PC-3 (cell line): ENCODE results near the gene FBLIM1. TPM values are rescaled to one million over a fixed set of nuclear protein-coding genes. Genes with fewer than 3 reads are reported as not detected.

Experiments used
- ATAC-seq: fragments of 200-7000 bp; cut with Tn5 transposase; 2 replicates; pipeline ENCODE4 v1.9.1; 2020; ENCODE audit warnings: mild to moderate bottlenecking, moderate library complexity
- Bru-seq: library from RNA; stranded (reverse); fragments of 400-500 nt; gene quantifications from one replicate; lab custom pipeline; 2021; lab: Mats Ljungman, UMichigan
- BruChase-seq, 2 experiments: library from RNA; stranded (reverse); fragments of 400-500 nt; gene quantifications; one replicate each; lab custom pipeline; 2021; lab: Mats Ljungman, UMichigan
- BruUV-seq: library from RNA; stranded (reverse); fragments of 400-500 nt; replicated peaks from 2 replicates; lab custom pipeline; 2021; lab: Mats Ljungman, UMichigan
- CTCF ChIA-PET: fragments of 300-600 bp; sonication (Branson Sonifier 250); formaldehyde crosslinking; loops from one replicate; lab custom pipeline; 2022; ENCODE audit warnings: antibody characterized with exemption; lab: Charles Lee
- POLR2A ChIA-PET: fragments of 300-600 bp; sonication (Branson Sonifier 250); formaldehyde crosslinking; loops from one replicate; lab custom pipeline; 2022; ENCODE audit warnings: antibody characterized with exemption; ENCODE audit not compliant: unreplicated experiment; lab: Charles Lee
- DNase-seq: peaks from one replicate; pipeline ENCODE4 v3.0.0-alpha.2; 2015
- H2AFZ ChIP-seq: fragments of 300-600 bp; sonication (generic); 2 replicates; pipeline ENCODE4 v1.6.0; 2016; ENCODE audit warnings: antibody characterized with exemption, low read length
- H3F3A ChIP-seq: fragments of 300-600 bp; sonication (generic); one replicate; pipeline ENCODE4 v1.6.0; 2017; ENCODE audit warnings: antibody characterized with exemption, low read length, control low read depth, mild to moderate bottlenecking; ENCODE audit not compliant: unreplicated experiment
- H3K27ac ChIP-seq: fragments of 300-600 bp; sonication (generic); 2 replicates; pipeline ENCODE4 v1.5.1; 2016; ENCODE audit warnings: mild to moderate bottlenecking, low read length
- H3K27me3 ChIP-seq: fragments of 300-600 bp; sonication (generic); 2 replicates; pipeline ENCODE4 v1.6.1; 2016; ENCODE audit warnings: low read length, mixed read lengths
- H3K36me3 ChIP-seq: fragments of 300-600 bp; sonication (generic); 2 replicates; pipeline ENCODE4 v1.6.1; 2016; ENCODE audit warnings: low read depth, mixed run types, low read length, mixed read lengths
- H3K4me1 ChIP-seq: fragments of 300-600 bp; sonication (generic); 2 replicates; pipeline ENCODE4 v1.5.1; 2016; ENCODE audit warnings: low read length; ENCODE audit not compliant: insufficient read depth
- H3K4me2 ChIP-seq: fragments of 300-600 bp; sonication (generic); 2 replicates; pipeline ENCODE4 v1.6.0; 2016; ENCODE audit warnings: low read length
- H3K4me3 ChIP-seq: fragments of 300-600 bp; sonication (generic); 2 replicates; pipeline ENCODE4 v1.5.1; 2016; ENCODE audit warnings: mild to moderate bottlenecking, low read length, mixed read lengths
- H3K79me2 ChIP-seq: fragments of 300-600 bp; sonication (generic); 2 replicates; pipeline ENCODE4 v1.6.1; 2017; ENCODE audit warnings: low read length, mixed read lengths
- H3K9ac ChIP-seq: fragments of 300-600 bp; sonication (generic); 2 replicates; pipeline ENCODE4 v1.6.0; 2016; ENCODE audit warnings: mild to moderate bottlenecking, low read length
- H3K9me2 ChIP-seq: fragments of 300-600 bp; sonication (generic); replicated peaks from 2 replicates; pipeline ENCODE4 v1.6.1; 2016; ENCODE audit warnings: mixed run types, low read length, mixed read lengths
- H3K9me3 ChIP-seq: fragments of 300-600 bp; sonication (generic); 2 replicates; pipeline ENCODE4 v1.6.1; 2016; ENCODE audit warnings: low read length, mixed read lengths
- H4K20me1 ChIP-seq: fragments of 300-600 bp; sonication (generic); 2 replicates; pipeline ENCODE4 v1.6.1; 2016; ENCODE audit warnings: low read length, mixed read lengths
- CTCF ChIP-seq: fragments of 300-600 bp; sonication (generic); conservative IDR thresholded peaks from 2 replicates; pipeline ENCODE4 v1.5.1; 2017; ENCODE audit warnings: antibody characterized with exemption, low read depth, mild to moderate bottlenecking, low read length
- EZH2 ChIP-seq: fragments of 300-600 bp; sonication (generic); IDR thresholded peaks from one replicate; pipeline ENCODE4 v1.6.1; 2017; ENCODE audit warnings: antibody characterized with exemption, mild to moderate bottlenecking, low read length; ENCODE audit not compliant: unreplicated experiment
- EZH2phosphoT487 ChIP-seq: fragments of 300-600 bp; sonication (generic); IDR thresholded peaks from 2 replicates; pipeline ENCODE4 v1.6.1; 2018; ENCODE audit warnings: mild to moderate bottlenecking, antibody characterized with exemption, low read length, borderline replicate concordance
- intact Hi-C: fragments of 100-400 bp; cut with micrococcal nuclease; formaldehyde crosslinking; loops from 2 replicates; pipeline ENCODE4 v1.9.0; 2023
- long read RNA-seq: library from polyadenylated mRNA; unstranded; transcript quantifications from one replicate; pipeline ENCODE4 v2.0.0, GENCODE V29; 2021; ENCODE audit not compliant: unreplicated experiment
- total RNA-seq: library from RNA; depleted of rRNA; stranded (reverse); fragments of >200 nt; gene quantifications from 2 replicates; pipeline ENCODE4 v1.2.3, GENCODE V29; 2014; rRNA removed

The FBLIM1 gene
- total RNA-seq (74.1 and 90.0 TPM in 2 replicates), Bru-seq, nascent RNA (percentile 76 among the genes with signal in this experiment), BruChase-seq, experiment 1, labeled RNA remaining after a 6-hour chase (percentile 88 among the genes with signal in this experiment), BruChase-seq, experiment 2, labeled RNA remaining after a 2-hour chase (percentile 75 among the genes with signal in this experiment)
- long read RNA-seq, transcript FBLIM1-202 (9 exons, 3,695 nt): major isoform, 25 of 123 reads
- long read RNA-seq, partial matches to known transcripts: 58 of 123 reads
- long read RNA-seq, other reads (novel, unspliced or antisense): 38 of 123 reads

GRCh38 chr1:15758343-15758931 is at the start of gene FBLIM1:
FBLIM1 (plus strand) TSS chr1:15758795; CDS start chr1:15764984, 6,189 bp downstream.
- Histone ChIP-seq H3K27ac (peak within 1 kb of the TSS; percentile 21), H3K4me2 (peak within 1 kb of the TSS; percentile 84), H3K4me3 (peak within 1 kb of the TSS; percentile 86), H3K27me3 (no peaks in the 10 kb centered on the region), H3K79me2 (peaks cover 41% of the 10 kb centered on the region), H2AFZ (peak within 1 kb of the TSS; percentile 73), H3K4me1 (peaks cover 41% of the 10 kb centered on the region), H4K20me1 (no peaks in the 10 kb centered on the region), H3K36me3 (no peaks in the 10 kb centered on the region), H3F3A (no peaks in the 10 kb centered on the region), H3K9me2 (no peaks in the 10 kb centered on the region), H3K9ac (peak within 1 kb of the TSS; percentile 94), H3K9me3 (no peaks in the 10 kb centered on the region)
- CTCF ChIA-PET: interaction anchor here (0.6 kb wide), 1 partner anchor 160 kb away, joined by 4 read pairs; no protein-coding TSS in a partner anchor
- BruUV-seq: no TSS peak
- intact Hi-C loops: no loop called here
- no peak for TF ChIP-seq EZH2phosphoT487
- no peak for TF ChIP-seq EZH2
- TF ChIP-seq CTCF: no peak
- POLR2A ChIA-PET: no interaction called here
- DNase-seq (peak; percentile 29), ATAC-seq (peak; percentile 34)

GRCh38 chr1:15709226-15709625 is 49.4 kb upstream of the FBLIM1 start:
- Histone ChIP-seq H3K36me3 (no peaks in the 10 kb centered on the region), H3K4me2 (no peak overlapping the region), H3F3A (no peaks in the 10 kb centered on the region), H3K9ac (no peak overlapping the region), H3K27ac (no peak overlapping the region), H3K9me3 (no peaks in the 10 kb centered on the region), H3K9me2 (no peaks in the 10 kb centered on the region), H4K20me1 (no peaks in the 10 kb centered on the region), H3K79me2 (peaks cover 13% of the 10 kb centered on the region), H3K4me1 (no peaks in the 10 kb centered on the region; the same call in 1 of the 2 replicates), H3K27me3 (no peaks in the 10 kb centered on the region), H3K4me3 (no peak overlapping the region), H2AFZ (no peak overlapping the region)
- no TSS peak for BruUV-seq
- DNase-seq (no peak), ATAC-seq (no peak)
- intact Hi-C loops: no loop called here
- no peak for TF ChIP-seq EZH2
- no peak for TF ChIP-seq EZH2phosphoT487
- TF ChIP-seq CTCF: no peak
- CTCF ChIA-PET: no interaction called here
- POLR2A ChIA-PET: interaction anchor here (0.6 kb wide), 1 partner anchor 125 kb away, joined by 7 read pairs; no protein-coding TSS in a partner anchor

GRCh38 chr1:15712168-15712567 is 46.4 kb upstream of the FBLIM1 start:
- no TSS peak for BruUV-seq
- Histone ChIP-seq H3K4me2 (no peak overlapping the region), H3K9ac (no peak overlapping the region), H2AFZ (no peak overlapping the region), H3K36me3 (peaks cover 6% of the 10 kb centered on the region; the same call in 1 of the 2 replicates), H4K20me1 (no peaks in the 10 kb centered on the region), H3K9me3 (no peaks in the 10 kb centered on the region), H3K27ac (no peak overlapping the region), H3F3A (no peaks in the 10 kb centered on the region), H3K79me2 (peaks cover 13% of the 10 kb centered on the region; the same call in 1 of the 2 replicates), H3K4me1 (no peaks in the 10 kb centered on the region; the same call in 1 of the 2 replicates), H3K4me3 (no peak overlapping the region), H3K9me2 (no peaks in the 10 kb centered on the region), H3K27me3 (no peaks in the 10 kb centered on the region)
- ChIA-PET POLR2A (no interaction called here), CTCF (no interaction called here)
- ATAC-seq (no peak), DNase-seq (no peak)
- intact Hi-C loops: no loop called here
- TF ChIP-seq CTCF (no peak), EZH2phosphoT487 (no peak), EZH2 (no peak)
